ENCODE results near the gene FTCD. TPM values are rescaled to one million over a fixed set of nuclear protein-coding genes. Genes with fewer than 3 reads are reported as not detected.
"Not testable (repeated sequence)": the region's sequence is repeated elsewhere in the genome, so short reads cannot be mapped to it uniquely, and the experiment has no call there.

Gene FTCD
- total RNA-seq, 2 experiments from 2014 or later: 0.43 TPM; not detected in 1

GRCh38 chr21:46111857-46112724 lies 43.3 kb downstream of the FTCD start:
- Mint-ChIP-seq H3K27ac (no peak overlapping the region), H3K4me1 (no peaks in the 10 kb centered on the region), H3K36me3 (peaks cover 18% of the 10 kb centered on the region), H3K27me3 (no peaks in the 10 kb centered on the region), H3K9me3 (peaks cover 9% of the 10 kb centered on the region), H3K4me3 (no peak overlapping the region)
- DNase-seq: no peak

- DNase-seq: no peak
Measured at GRCh38 chr21:46111193-46111571, 44.2 kb downstream of the FTCD start.

GRCh38 chr21:46110499-46111192 lies 44.7 kb downstream of the FTCD start:
- no peak overlapping the region for H3K4me3 Mint-ChIP-seq
- H3K4me1 Mint-ChIP-seq: no peaks in the 10 kb centered on the region
- peaks cover 18% of the 10 kb centered on the region for H3K36me3 Mint-ChIP-seq
- H3K27me3 Mint-ChIP-seq: no peaks in the 10 kb centered on the region
- no peak for DNase-seq
- H3K27ac Mint-ChIP-seq: no peak overlapping the region
- H3K9me3 Mint-ChIP-seq: peaks cover 13% of the 10 kb centered on the region

More at GRCh38 chr21:46111193-46111571, 44.2 kb downstream of the FTCD start:
- H3K4me3 Mint-ChIP-seq: no peak overlapping the region
- H3K36me3 Mint-ChIP-seq: peaks cover 18% of the 10 kb centered on the region
- no peak overlapping the region for H3K27ac Mint-ChIP-seq
- H3K4me1 Mint-ChIP-seq: no peaks in the 10 kb centered on the region
- H3K27me3 Mint-ChIP-seq: no peaks in the 10 kb centered on the region
- peaks cover 11% of the 10 kb centered on the region for H3K9me3 Mint-ChIP-seq

GRCh38 chr21:46109313-46110221 lies 45.8 kb downstream of the FTCD start:
- H3K4me3 Mint-ChIP-seq: no peak overlapping the region
- peaks cover 18% of the 10 kb centered on the region for H3K36me3 Mint-ChIP-seq
- H3K9me3 Mint-ChIP-seq: peaks cover 15% of the 10 kb centered on the region
- no peak for DNase-seq
- peaks cover under 1% of the 10 kb centered on the region for H3K4me1 Mint-ChIP-seq
- no peaks in the 10 kb centered on the region for H3K27me3 Mint-ChIP-seq
- no peak overlapping the region for H3K27ac Mint-ChIP-seq

- Mint-ChIP-seq H3K9me3 (peaks cover 19% of the 10 kb centered on the region), H3K4me1 (peaks cover 6% of the 10 kb centered on the region), H3K27me3 (peaks cover 4% of the 10 kb centered on the region), H3K4me3 (no peak overlapping the region), H3K36me3 (peaks cover 21% of the 10 kb centered on the region), H3K27ac (no peak overlapping the region)
- DNase-seq: no peak
Measured at GRCh38 chr21:46108827-46109312, 46.5 kb downstream of the FTCD start.

GRCh38 chr21:46107376-46107775 lies 48.0 kb downstream of the FTCD start:
- Mint-ChIP-seq H3K9me3 (peaks cover 30% of the 10 kb centered on the region), H3K4me1 (peaks cover 12% of the 10 kb centered on the region), H3K36me3 (peaks cover 24% of the 10 kb centered on the region)
- H3K27me3 Mint-ChIP-seq, H3K27ac Mint-ChIP-seq, H3K4me3 Mint-ChIP-seq, DNase-seq: not testable (repeated sequence)

- Mint-ChIP-seq H3K27ac (no peak overlapping the region), H3K4me1 (peaks cover 16% of the 10 kb centered on the region), H3K9me3 (peaks cover 33% of the 10 kb centered on the region), H3K27me3 (peaks cover 16% of the 10 kb centered on the region), H3K4me3 (no peak overlapping the region), H3K36me3 (peaks cover 26% of the 10 kb centered on the region)
- no peak for DNase-seq
Measured at GRCh38 chr21:46104104-46104503, 51.3 kb downstream of the FTCD start.

- Mint-ChIP-seq H3K9me3 (peaks cover 22% of the 10 kb centered on the region), H3K4me1 (peaks cover 16% of the 10 kb centered on the region), H3K36me3 (peaks cover 18% of the 10 kb centered on the region), H3K27ac (no peak overlapping the region), H3K4me3 (no peak overlapping the region), H3K27me3 (peaks cover 16% of the 10 kb centered on the region)
- DNase-seq: no peak
Measured at GRCh38 chr21:46100906-46101305, 54.5 kb downstream of the FTCD start.

- Mint-ChIP-seq H3K4me3 (no peak overlapping the region), H3K9me3 (peaks cover 19% of the 10 kb centered on the region), H3K36me3 (peaks cover 18% of the 10 kb centered on the region), H3K4me1 (peaks cover 16% of the 10 kb centered on the region), H3K27ac (no peak overlapping the region), H3K27me3 (peaks cover 16% of the 10 kb centered on the region)
- DNase-seq: no peak
Measured at GRCh38 chr21:46100426-46100825, 55.0 kb downstream of the FTCD start.

- H3K27ac Mint-ChIP-seq: no peak overlapping the region
- peaks cover 18% of the 10 kb centered on the region for H3K9me3 Mint-ChIP-seq
- peaks cover 18% of the 10 kb centered on the region for H3K36me3 Mint-ChIP-seq
- H3K4me1 Mint-ChIP-seq: peaks cover 16% of the 10 kb centered on the region
- DNase-seq: no peak
- H3K4me3 Mint-ChIP-seq: no peak overlapping the region
- peaks cover 16% of the 10 kb centered on the region for H3K27me3 Mint-ChIP-seq
Measured at GRCh38 chr21:46100020-46100419, 55.4 kb downstream of the FTCD start.

GRCh38 chr21:46099476-46099875 lies 55.9 kb downstream of the FTCD start:
- no peak for DNase-seq
- H3K27me3 Mint-ChIP-seq: peaks cover 16% of the 10 kb centered on the region
- peaks cover 16% of the 10 kb centered on the region for H3K36me3 Mint-ChIP-seq
- peaks cover 15% of the 10 kb centered on the region for H3K4me1 Mint-ChIP-seq
- no peak overlapping the region for H3K27ac Mint-ChIP-seq
- H3K9me3 Mint-ChIP-seq: peaks cover 18% of the 10 kb centered on the region
- H3K4me3 Mint-ChIP-seq: no peak overlapping the region

GRCh38 chr21:46098303-46099141 lies 56.9 kb downstream of the FTCD start:
- H3K27me3 Mint-ChIP-seq: peaks cover 12% of the 10 kb centered on the region
- no peak overlapping the region for H3K27ac Mint-ChIP-seq
- H3K4me1 Mint-ChIP-seq: peaks cover 6% of the 10 kb centered on the region
- peaks cover 11% of the 10 kb centered on the region for H3K36me3 Mint-ChIP-seq
- DNase-seq: peak; percentile 31
- H3K4me3 Mint-ChIP-seq: peak overlapping the region; percentile 75
- H3K9me3 Mint-ChIP-seq: peaks cover 13% of the 10 kb centered on the region

- H3K36me3 Mint-ChIP-seq: peaks cover 4% of the 10 kb centered on the region
- DNase-seq: peak; percentile 73
- H3K27me3 Mint-ChIP-seq: peaks cover 12% of the 10 kb centered on the region
- peaks cover 5% of the 10 kb centered on the region for H3K9me3 Mint-ChIP-seq
- peak within 1 kb of the TSS; percentile 75 for H3K4me3 Mint-ChIP-seq
- H3K4me1 Mint-ChIP-seq: peaks cover 3% of the 10 kb centered on the region
- no peak within 1 kb of the TSS for H3K27ac Mint-ChIP-seq
Measured at GRCh38 chr21:46097336-46098293, 57.8 kb downstream of the FTCD start, which contains the start of gene COL6A2. COL6A2 (plus strand) TSS chr21:46098112.
